Activated B cell treated with CpG ODN at 0.5 μM for 24 hours (primary cell): ENCODE results near the gene CRX. TPM values are rescaled to one million over a fixed set of nuclear protein-coding genes. Genes with fewer than 3 reads are reported as not detected.
"Not testable (repeated sequence)": the region's sequence is repeated elsewhere in the genome, so short reads cannot be mapped to it uniquely, and the experiment has no call there.

Source experiments
- ATAC-seq: fragments of 200-7000 bp; cut with Tn5 transposase; one replicate; pipeline ENCODE4 v1.10.0; 2021; ENCODE audit warnings: low read depth, mild to moderate bottlenecking, moderate library complexity
- CTCF ChIA-PET: fragments of 350-600 bp; sonication (Branson Sonifier 250); formaldehyde crosslinking; loops from one replicate; lab custom pipeline; 2021; ENCODE audit warnings: antibody characterized with exemption; lab: Charles Lee
- POLR2A ChIA-PET: fragments of 350-600 bp; sonication (Branson Sonifier 250); formaldehyde crosslinking; loops from one replicate; lab custom pipeline; 2021; ENCODE audit warnings: antibody characterized with exemption; lab: Charles Lee
- DNase-seq: peaks from one replicate; pipeline ENCODE4 v3.0.0; 2022
- H3K27ac Mint-ChIP-seq: one replicate; pipeline ENCODE4 v1.8.0; 2020; ENCODE audit warnings: mixed read lengths
- H3K27me3 Mint-ChIP-seq: one replicate; pipeline ENCODE4 v1.8.0; 2021; ENCODE audit warnings: mixed read lengths
- H3K36me3 Mint-ChIP-seq: one replicate; pipeline ENCODE4 v1.8.0; 2021; ENCODE audit warnings: low read depth, mixed read lengths
- H3K4me1 Mint-ChIP-seq: one replicate; pipeline ENCODE4 v1.8.0; 2021; ENCODE audit warnings: mixed read lengths
- H3K4me3 Mint-ChIP-seq: one replicate; pipeline ENCODE4 v1.8.0; 2020; ENCODE audit warnings: mild to moderate bottlenecking, mixed read lengths
- H3K9me3 Mint-ChIP-seq: one replicate; pipeline ENCODE4 v1.8.0; 2020; ENCODE audit warnings: mixed read lengths
- intact Hi-C: fragments of 100-400 bp; cut with micrococcal nuclease; formaldehyde crosslinking; loops from one replicate; pipeline ENCODE4 v1.15.1; 2024
- total RNA-seq: library from RNA; stranded (reverse); gene quantifications from 2 replicates; pipeline ENCODE4 v1.2.3, GENCODE V29; 2022
- TF ChIP-seq, protein P1 (sequence below): fragments of 200-600 bp; IDR thresholded peaks from one replicate; pipeline ENCODE4 v1.8.0; 2022; ENCODE audit warnings: antibody characterized with exemption, mild to moderate bottlenecking

Gene CRX
- total RNA-seq, 1 donor from 2014 or later, result not detected

DNA sequence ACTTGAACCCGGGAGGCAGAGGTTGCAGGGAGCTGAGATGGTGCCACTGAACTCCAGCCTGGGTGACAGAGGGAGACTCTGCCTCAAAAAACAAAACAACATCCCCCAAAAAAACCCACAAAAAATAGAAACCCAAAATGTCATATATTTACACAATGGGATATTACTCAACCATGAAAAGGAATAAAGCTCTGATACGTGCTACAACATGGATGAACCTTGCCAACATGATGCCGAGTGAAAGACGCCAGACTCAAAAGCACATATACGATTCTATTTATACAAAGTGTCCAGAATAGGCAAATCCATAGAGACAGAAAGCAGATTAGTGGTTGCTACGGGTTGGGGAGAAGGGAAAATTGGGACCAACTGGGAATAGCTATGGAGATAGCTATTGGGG is 15.3 kb upstream of the CRX start:
- intact Hi-C loops, result no loop called here
- Mint-ChIP-seq H3K9me3 (peaks cover 2% of the 10 kb centered on the region), H3K36me3 (no peaks in the 10 kb centered on the region), H3K27me3 (no peaks in the 10 kb centered on the region), H3K4me1 (no peaks in the 10 kb centered on the region), H3K27ac (no peak overlapping the region), H3K4me3 (no peak overlapping the region)
- ChIA-PET POLR2A (no interaction called here), CTCF (no interaction called here)
- DNase-seq (no peak), ATAC-seq (no peak)
- TF ChIP-seq, protein P1, sequence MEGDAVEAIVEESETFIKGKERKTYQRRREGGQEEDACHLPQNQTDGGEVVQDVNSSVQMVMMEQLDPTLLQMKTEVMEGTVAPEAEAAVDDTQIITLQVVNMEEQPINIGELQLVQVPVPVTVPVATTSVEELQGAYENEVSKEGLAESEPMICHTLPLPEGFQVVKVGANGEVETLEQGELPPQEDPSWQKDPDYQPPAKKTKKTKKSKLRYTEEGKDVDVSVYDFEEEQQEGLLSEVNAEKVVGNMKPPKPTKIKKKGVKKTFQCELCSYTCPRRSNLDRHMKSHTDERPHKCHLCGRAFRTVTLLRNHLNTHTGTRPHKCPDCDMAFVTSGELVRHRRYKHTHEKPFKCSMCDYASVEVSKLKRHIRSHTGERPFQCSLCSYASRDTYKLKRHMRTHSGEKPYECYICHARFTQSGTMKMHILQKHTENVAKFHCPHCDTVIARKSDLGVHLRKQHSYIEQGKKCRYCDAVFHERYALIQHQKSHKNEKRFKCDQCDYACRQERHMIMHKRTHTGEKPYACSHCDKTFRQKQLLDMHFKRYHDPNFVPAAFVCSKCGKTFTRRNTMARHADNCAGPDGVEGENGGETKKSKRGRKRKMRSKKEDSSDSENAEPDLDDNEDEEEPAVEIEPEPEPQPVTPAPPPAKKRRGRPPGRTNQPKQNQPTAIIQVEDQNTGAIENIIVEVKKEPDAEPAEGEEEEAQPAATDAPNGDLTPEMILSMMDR, result no peak

DNA sequence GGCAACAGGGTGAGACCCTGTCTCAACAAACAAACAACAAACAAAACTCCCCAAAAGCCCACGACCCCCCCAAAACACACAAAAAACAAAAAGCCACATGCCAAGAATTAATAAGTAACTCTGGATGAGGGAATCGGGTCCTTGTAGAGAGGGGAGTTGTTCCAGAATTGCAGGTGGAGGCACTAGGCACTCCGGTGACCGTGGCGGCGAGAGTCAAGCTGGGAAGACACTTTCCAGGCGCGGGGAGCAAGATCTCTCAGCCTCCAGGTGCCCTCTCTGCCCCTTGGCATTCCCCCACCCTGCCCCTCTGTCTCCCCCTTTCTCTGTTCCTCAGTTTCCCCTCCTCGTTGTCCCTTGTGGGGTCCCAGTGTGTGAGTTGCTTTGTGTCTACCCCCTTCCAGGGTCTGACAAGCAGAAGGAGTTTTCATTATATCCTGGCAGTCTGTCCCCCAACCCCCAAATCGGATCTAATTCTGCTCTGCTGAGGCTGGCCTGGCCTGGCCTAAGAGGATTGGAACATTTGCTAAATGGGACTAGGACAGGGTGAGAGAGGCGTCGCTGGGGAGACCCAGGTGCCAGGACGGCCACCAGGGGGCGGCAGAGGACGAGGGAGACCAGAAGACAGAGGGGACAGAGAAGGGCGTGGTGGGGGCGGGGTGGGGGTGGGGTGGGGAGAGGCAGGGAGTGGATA is 8.3 kb upstream of the CRX start:
- POLR2A ChIA-PET, result no interaction called here

DNA sequence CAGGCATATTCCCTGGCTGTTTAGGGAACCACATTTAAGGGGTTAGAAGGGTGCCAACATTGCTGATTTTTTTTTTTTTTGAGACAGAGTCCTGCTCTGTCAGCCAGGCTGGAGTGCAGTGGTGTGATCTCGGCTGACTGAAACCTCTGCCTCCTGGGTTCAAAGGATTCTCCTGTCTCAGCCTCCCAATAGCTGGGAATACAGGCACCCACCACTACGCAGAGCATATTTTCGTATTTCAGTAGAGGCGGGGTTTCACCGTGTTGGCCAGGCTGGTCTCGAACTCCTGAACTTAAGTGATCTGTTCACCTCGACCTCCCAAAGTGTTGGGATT is 7.8 kb upstream of the CRX start:
- H3K4me1 Mint-ChIP-seq, result no peaks in the 10 kb centered on the region
- CTCF ChIA-PET, result interaction anchor here (1.3 kb wide), 1 partner anchor 14 kb away, joined by 3 read pairs; no protein-coding TSS in a partner anchor
- TF ChIP-seq, protein P1, result no peak
- H3K9me3 Mint-ChIP-seq, result no peaks in the 10 kb centered on the region
- DNase-seq (no peak), ATAC-seq (no peak)
- H3K27ac Mint-ChIP-seq, result no peak overlapping the region
- POLR2A ChIA-PET, result interaction anchor here (0.7 kb wide), 1 partner anchor 68 kb away, joined by 4 read pairs; no protein-coding TSS in a partner anchor
- no peaks in the 10 kb centered on the region for H3K36me3 Mint-ChIP-seq
- no peak overlapping the region for H3K4me3 Mint-ChIP-seq
- peaks cover 18% of the 10 kb centered on the region for H3K27me3 Mint-ChIP-seq
- intact Hi-C loops, result no loop called here

More for the DNA sequence above, 8.3 kb upstream of the CRX start:
- intact Hi-C loops, result no loop called here
- DNase-seq, result peak; percentile 52
- TF ChIP-seq, protein P1, result no peak
- Mint-ChIP-seq H3K36me3 (no peaks in the 10 kb centered on the region), H3K27ac (no peak overlapping the region), H3K4me3 (no peak overlapping the region), H3K4me1 (no peaks in the 10 kb centered on the region), H3K27me3 (peaks cover 13% of the 10 kb centered on the region), H3K9me3 (no peaks in the 10 kb centered on the region)
- ATAC-seq, result no peak
- CTCF ChIA-PET, result interaction anchor here (1.3 kb wide), 1 partner anchor 15 kb away, joined by 3 read pairs; no protein-coding TSS in a partner anchor

DNA sequence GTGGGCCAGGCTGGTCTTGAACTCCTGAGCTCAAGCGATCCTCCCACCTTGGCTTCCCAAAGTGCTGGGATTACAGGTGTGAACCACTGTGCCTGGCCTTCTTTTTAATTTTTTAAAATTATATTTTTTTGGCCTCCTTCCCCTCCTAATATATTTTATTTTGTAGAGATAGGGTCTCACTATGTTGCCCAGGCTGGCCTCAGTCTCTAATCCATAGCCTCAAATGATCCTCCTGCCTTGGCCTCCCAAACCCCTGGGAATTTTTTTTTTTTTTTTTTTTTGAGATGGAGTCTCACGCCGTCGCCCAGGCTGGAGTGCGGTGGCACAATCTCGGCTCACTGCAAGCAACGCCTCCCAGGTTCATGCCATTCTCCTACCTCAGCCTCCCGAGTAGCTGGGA is 5.5 kb upstream of the CRX start:
- H3K9me3 Mint-ChIP-seq, ATAC-seq, intact Hi-C loops, H3K27ac Mint-ChIP-seq, CTCF ChIA-PET, POLR2A ChIA-PET, DNase-seq, H3K4me1 Mint-ChIP-seq, H3K4me3 Mint-ChIP-seq, H3K36me3 Mint-ChIP-seq: not testable (repeated sequence)
- peaks cover 36% of the 10 kb centered on the region for H3K27me3 Mint-ChIP-seq

DNA sequence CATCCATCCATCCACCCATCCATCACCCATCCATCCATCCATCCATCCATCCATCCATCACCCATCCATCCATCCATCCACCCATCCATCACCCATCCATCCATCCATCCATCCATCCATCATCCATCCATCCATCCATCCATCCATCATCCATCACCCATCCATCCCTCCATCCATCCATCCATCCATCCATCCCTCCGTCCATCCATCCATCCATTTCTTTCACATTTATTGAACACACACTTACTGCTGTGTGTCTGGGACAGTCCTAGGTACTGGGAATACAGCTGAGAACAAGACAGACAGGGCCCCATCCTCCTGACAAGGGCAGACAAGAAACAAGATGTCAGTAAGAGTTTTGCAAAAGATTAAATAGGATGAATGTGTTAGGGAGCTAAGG is 3.5 kb upstream of the CRX start:
- H3K36me3 Mint-ChIP-seq, POLR2A ChIA-PET, H3K9me3 Mint-ChIP-seq, H3K27ac Mint-ChIP-seq, CTCF ChIA-PET, H3K4me1 Mint-ChIP-seq, ATAC-seq, H3K4me3 Mint-ChIP-seq, intact Hi-C loops, DNase-seq: not testable (repeated sequence)
- peaks cover 46% of the 10 kb centered on the region for H3K27me3 Mint-ChIP-seq

DNA sequence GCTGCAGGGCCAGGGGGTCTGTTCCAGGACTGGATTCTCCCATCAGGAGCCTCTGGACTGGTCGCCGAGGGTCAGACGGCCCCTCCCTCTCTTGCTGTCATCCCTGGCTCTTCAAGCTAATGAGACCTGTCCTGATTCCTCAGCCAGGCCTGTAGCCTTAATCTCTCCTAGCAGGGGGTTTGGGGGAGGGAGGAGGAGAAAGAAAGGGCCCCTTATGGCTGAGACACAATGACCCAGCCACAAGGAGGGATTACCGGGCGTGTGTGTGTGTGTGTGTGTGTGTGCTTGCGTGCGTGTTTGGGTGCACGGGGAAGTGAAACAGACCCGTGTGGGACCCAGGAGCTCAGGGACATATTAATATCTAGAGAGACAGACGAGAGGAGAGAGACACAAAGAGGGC is 1.9 kb upstream of the CRX start:
- intact Hi-C loops, result no loop called here
- CTCF ChIA-PET, result no interaction called here
- no peaks in the 10 kb centered on the region for H3K36me3 Mint-ChIP-seq
- H3K4me1 Mint-ChIP-seq, result peaks cover 5% of the 10 kb centered on the region
- TF ChIP-seq, protein P1, result no peak
- ATAC-seq (no peak), DNase-seq (no peak)
- no peak overlapping the region for H3K4me3 Mint-ChIP-seq
- H3K27me3 Mint-ChIP-seq, result peaks cover 43% of the 10 kb centered on the region
- H3K27ac Mint-ChIP-seq, result no peak overlapping the region
- H3K9me3 Mint-ChIP-seq, result no peaks in the 10 kb centered on the region
- POLR2A ChIA-PET, result no interaction called here
